ENCODE data around the gene F5. TPM values are rescaled to one million over a fixed set of nuclear protein-coding genes. Genes with fewer than 3 reads are reported as not detected.

F5 gene
- total and polyA plus RNA-seq, 9 of the 15 experiments (the other 6 are each of a cell fraction or from before 2014, with no cell fraction given), result 0.03 to 0.13 TPM; not detected in 7

- Histone ChIP-seq H3K4me2 (ENCODE audit: insufficient read depth, low read length) (no peak overlapping the region), H3K36me3 (ENCODE audit: control insufficient read depth, insufficient read depth, low read length) (no peaks in the 10 kb centered on the region), H3K9me3 (replicated peaks; ENCODE audit: control insufficient read depth, insufficient read depth, low read depth, low read length) (no peaks in the 10 kb centered on the region; the same call in 1 of the 2 replicates), H4K20me1 (replicated peaks; ENCODE audit: control insufficient read depth, insufficient read depth, low read length) (no peaks in the 10 kb centered on the region), H3K4me1 (replicated peaks in 1 of 2; ENCODE audit: control insufficient read depth in 2 of 2, insufficient read depth in 2 of 2, low read length in 2 of 2) (no peaks in the 10 kb centered on the region), H3K27me3 (ENCODE audit: control insufficient read depth in 2 of 2, insufficient read depth in 2 of 2, low read length in 2 of 2) (no peaks in the 10 kb centered on the region), H3K79me2 (ENCODE audit: control insufficient read depth, insufficient read depth, low read length) (no peaks in the 10 kb centered on the region), H2AFZ (ENCODE audit: low read depth, low read length) (no peak overlapping the region), H3K9ac (ENCODE audit: insufficient read depth in 1 of 2, low read depth in 2 of 2, low read length in 2 of 2) (no peak overlapping the region), H3K4me3 (no peak overlapping the region), H3K9me1 (ENCODE audit: control insufficient read depth, insufficient read depth, low read length) (no peaks in the 10 kb centered on the region), H3K27ac (ENCODE audit: extremely low read depth, low read depth, low read length) (no peak overlapping the region)
- TF ChIP-seq, protein P1, sequence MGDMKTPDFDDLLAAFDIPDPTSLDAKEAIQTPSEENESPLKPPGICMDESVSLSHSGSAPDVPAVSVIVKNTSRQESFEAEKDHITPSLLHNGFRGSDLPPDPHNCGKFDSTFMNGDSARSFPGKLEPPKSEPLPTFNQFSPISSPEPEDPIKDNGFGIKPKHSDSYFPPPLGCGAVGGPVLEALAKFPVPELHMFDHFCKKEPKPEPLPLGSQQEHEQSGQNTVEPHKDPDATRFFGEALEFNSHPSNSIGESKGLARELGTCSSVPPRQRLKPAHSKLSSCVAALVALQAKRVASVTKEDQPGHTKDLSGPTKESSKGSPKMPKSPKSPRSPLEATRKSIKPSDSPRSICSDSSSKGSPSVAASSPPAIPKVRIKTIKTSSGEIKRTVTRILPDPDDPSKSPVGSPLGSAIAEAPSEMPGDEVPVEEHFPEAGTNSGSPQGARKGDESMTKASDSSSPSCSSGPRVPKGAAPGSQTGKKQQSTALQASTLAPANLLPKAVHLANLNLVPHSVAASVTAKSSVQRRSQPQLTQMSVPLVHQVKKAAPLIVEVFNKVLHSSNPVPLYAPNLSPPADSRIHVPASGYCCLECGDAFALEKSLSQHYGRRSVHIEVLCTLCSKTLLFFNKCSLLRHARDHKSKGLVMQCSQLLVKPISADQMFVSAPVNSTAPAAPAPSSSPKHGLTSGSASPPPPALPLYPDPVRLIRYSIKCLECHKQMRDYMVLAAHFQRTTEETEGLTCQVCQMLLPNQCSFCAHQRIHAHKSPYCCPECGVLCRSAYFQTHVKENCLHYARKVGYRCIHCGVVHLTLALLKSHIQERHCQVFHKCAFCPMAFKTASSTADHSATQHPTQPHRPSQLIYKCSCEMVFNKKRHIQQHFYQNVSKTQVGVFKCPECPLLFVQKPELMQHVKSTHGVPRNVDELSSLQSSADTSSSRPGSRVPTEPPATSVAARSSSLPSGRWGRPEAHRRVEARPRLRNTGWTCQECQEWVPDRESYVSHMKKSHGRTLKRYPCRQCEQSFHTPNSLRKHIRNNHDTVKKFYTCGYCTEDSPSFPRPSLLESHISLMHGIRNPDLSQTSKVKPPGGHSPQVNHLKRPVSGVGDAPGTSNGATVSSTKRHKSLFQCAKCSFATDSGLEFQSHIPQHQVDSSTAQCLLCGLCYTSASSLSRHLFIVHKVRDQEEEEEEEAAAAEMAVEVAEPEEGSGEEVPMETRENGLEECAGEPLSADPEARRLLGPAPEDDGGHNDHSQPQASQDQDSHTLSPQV (IDR thresholded peaks at IDR 0.05), result no peak
- no peak for TF ChIP-seq E2F6 (IDR thresholded peaks at IDR 0.05; ENCODE audit: borderline replicate concordance in 1 of 2, extremely low read depth in 1 of 2, insufficient read depth in 1 of 2, insufficient read length in 1 of 2, low read depth in 1 of 2, low read length in 1 of 2, poor library complexity in 1 of 2, severe bottlenecking in 1 of 2)
- no peak for TF ChIP-seq PRMT5 (CRISPR knock-in tag; IDR thresholded peaks at IDR 0.05)
- TF ChIP-seq ZNF707 (CRISPR knock-in tag; conservative IDR thresholded peaks at IDR 0.05), result no peak
- no peak for TF ChIP-seq ZNF347 (CRISPR knock-in tag; IDR thresholded peaks at IDR 0.05; ENCODE audit: low read depth)
- TF ChIP-seq, protein P2, sequence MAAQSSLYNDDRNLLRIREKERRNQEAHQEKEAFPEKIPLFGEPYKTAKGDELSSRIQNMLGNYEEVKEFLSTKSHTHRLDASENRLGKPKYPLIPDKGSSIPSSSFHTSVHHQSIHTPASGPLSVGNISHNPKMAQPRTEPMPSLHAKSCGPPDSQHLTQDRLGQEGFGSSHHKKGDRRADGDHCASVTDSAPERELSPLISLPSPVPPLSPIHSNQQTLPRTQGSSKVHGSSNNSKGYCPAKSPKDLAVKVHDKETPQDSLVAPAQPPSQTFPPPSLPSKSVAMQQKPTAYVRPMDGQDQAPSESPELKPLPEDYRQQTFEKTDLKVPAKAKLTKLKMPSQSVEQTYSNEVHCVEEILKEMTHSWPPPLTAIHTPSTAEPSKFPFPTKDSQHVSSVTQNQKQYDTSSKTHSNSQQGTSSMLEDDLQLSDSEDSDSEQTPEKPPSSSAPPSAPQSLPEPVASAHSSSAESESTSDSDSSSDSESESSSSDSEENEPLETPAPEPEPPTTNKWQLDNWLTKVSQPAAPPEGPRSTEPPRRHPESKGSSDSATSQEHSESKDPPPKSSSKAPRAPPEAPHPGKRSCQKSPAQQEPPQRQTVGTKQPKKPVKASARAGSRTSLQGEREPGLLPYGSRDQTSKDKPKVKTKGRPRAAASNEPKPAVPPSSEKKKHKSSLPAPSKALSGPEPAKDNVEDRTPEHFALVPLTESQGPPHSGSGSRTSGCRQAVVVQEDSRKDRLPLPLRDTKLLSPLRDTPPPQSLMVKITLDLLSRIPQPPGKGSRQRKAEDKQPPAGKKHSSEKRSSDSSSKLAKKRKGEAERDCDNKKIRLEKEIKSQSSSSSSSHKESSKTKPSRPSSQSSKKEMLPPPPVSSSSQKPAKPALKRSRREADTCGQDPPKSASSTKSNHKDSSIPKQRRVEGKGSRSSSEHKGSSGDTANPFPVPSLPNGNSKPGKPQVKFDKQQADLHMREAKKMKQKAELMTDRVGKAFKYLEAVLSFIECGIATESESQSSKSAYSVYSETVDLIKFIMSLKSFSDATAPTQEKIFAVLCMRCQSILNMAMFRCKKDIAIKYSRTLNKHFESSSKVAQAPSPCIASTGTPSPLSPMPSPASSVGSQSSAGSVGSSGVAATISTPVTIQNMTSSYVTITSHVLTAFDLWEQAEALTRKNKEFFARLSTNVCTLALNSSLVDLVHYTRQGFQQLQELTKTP (IDR thresholded peaks at IDR 0.05; ENCODE audit: low read depth in 1 of 2, partially characterized antibody in 2 of 2), result no peak
- no peak for TF ChIP-seq ZBTB7A (IDR thresholded peaks at IDR 0.05; ENCODE audit: borderline replicate concordance, control insufficient read depth, low read depth, low read length)
- peak; percentile 41; the same call in 1 of the 2 replicates for TF ChIP-seq TRIM28 (IDR thresholded peaks at IDR 0.05)
- TF ChIP-seq CBX5 (IDR thresholded peaks at IDR 0.05; ENCODE audit: borderline replicate concordance, low read depth), result peak; percentile 69; the same call in 1 of the 2 replicates
- TF ChIP-seq CC2D1A (IDR thresholded peaks at IDR 0.05), result no peak
- no peak for DNase-seq (ENCODE audit: extremely low read depth in 1 of 4, low spot score in 3 of 4)
- no peak for FAIRE-seq
- POLR2A ChIA-PET, result interaction anchor here (0.6 kb wide), 2 partner anchors 442 to 899 kb away, joined by 3 read pairs; no protein-coding TSS in a partner anchor
- ATAC-seq, result no peak
- in situ Hi-C loops (cut with MboI) (no loop called here), intact Hi-C loops (cut with micrococcal nuclease) (no loop called here)
- WGBS (ENCODE audit: insufficient coverage, low coverage, missing lambda C conversion rate), result 0% methylated on average over 1 of the region's 1 CpG
- no TSS peak for BruUV-seq (replicated peaks)
- CTCF ChIA-PET (ENCODE audit: low intra/inter-chr PET ratio), result no interaction called here
These were observed 48.6 kb upstream of the F5 start for GRCh38 chr1:169634877-169635276.
